Measurements from ENCODE around the gene PLOD2. TPM values are rescaled to one million over a fixed set of nuclear protein-coding genes. Genes with fewer than 3 reads are reported as not detected.

PLOD2 gene
- not detected for polyA plus RNA-seq (ENCODE audit: low read depth in 6 of 6)

- peaks cover 7 to 18% (median 8%) of the 10 kb centered on the region in 3 donors for H3K4me1 Mint-ChIP-seq
Observed at GRCh38 chr3:146160964-146161662, at the start of gene PLOD2. PLOD2 (minus strand) TSS chr3:146161184; CDS start chr3:146160989, 195 bp downstream.

GRCh38 chr3:146209371-146209770 is 48.4 kb upstream of the PLOD2 start:
- ATAC-seq (ENCODE audit: low read depth in 2 of 2) (no peak), DNase-seq (no peak)
- Mint-ChIP-seq H3K9me3 (peaks cover 0 to 2% (median 0%) of the 10 kb centered on the region in 7 donors), H3K27me3 (no peaks in the 10 kb centered on the region), H3K4me1 (no peaks in the 10 kb centered on the region), H3K27ac (no peak overlapping the region), H3K4me3 (no peak overlapping the region), H3K36me3 (no peaks in the 10 kb centered on the region)

More at GRCh38 chr3:146160964-146161662, at the start of gene PLOD2:
- Mint-ChIP-seq H3K36me3 (peaks cover 5 to 7% of the 10 kb centered on the region in 2 donors), H3K4me3 (peak within 1 kb of the TSS; percentile 51 to 89 (median 69)), H3K9me3 (peaks cover 0 to 4% (median 1%) of the 10 kb centered on the region in 7 donors), H3K27ac (no peak within 1 kb of the TSS), H3K27me3 (peaks cover 54 to 72% (median 66%) of the 10 kb centered on the region in 3 donors)
- ATAC-seq (ENCODE audit: low read depth in 2 of 2) (peak; percentile 32 to 60), DNase-seq (no peak)

GRCh38 chr3:146203776-146204175 is 42.8 kb upstream of the PLOD2 start:
- ATAC-seq (ENCODE audit: low read depth in 2 of 2): no peak
- DNase-seq: no peak
- no peaks in the 10 kb centered on the region for H3K27me3 Mint-ChIP-seq
- H3K36me3 Mint-ChIP-seq: no peaks in the 10 kb centered on the region
- peaks cover 0 to 2% (median 0%) of the 10 kb centered on the region in 7 donors for H3K9me3 Mint-ChIP-seq
- H3K27ac Mint-ChIP-seq: no peak overlapping the region
- H3K4me1 Mint-ChIP-seq: no peaks in the 10 kb centered on the region
- no peak overlapping the region for H3K4me3 Mint-ChIP-seq

GRCh38 chr3:146200461-146201220 is 39.7 kb upstream of the PLOD2 start:
- H3K4me1 Mint-ChIP-seq: no peaks in the 10 kb centered on the region
- H3K4me3 Mint-ChIP-seq: no peak overlapping the region

GRCh38 chr3:146199762-146200161 is 38.8 kb upstream of the PLOD2 start:
- H3K9me3 Mint-ChIP-seq: no peaks in the 10 kb centered on the region
- DNase-seq: no peak
- H3K4me3 Mint-ChIP-seq: no peak overlapping the region
- H3K4me1 Mint-ChIP-seq: no peaks in the 10 kb centered on the region
- no peaks in the 10 kb centered on the region for H3K27me3 Mint-ChIP-seq
- H3K27ac Mint-ChIP-seq: no peak overlapping the region
- ATAC-seq (ENCODE audit: low read depth in 2 of 2): no peak
- H3K36me3 Mint-ChIP-seq: no peaks in the 10 kb centered on the region

More at GRCh38 chr3:146200461-146201220, 39.7 kb upstream of the PLOD2 start:
- no peak for ATAC-seq (ENCODE audit: low read depth in 2 of 2)
- H3K27me3 Mint-ChIP-seq: no peaks in the 10 kb centered on the region
- H3K36me3 Mint-ChIP-seq: no peaks in the 10 kb centered on the region
- no peaks in the 10 kb centered on the region for H3K9me3 Mint-ChIP-seq
- DNase-seq: no peak
- no peak overlapping the region for H3K27ac Mint-ChIP-seq

- no peak for DNase-seq
- Mint-ChIP-seq H3K4me1 (no peaks in the 10 kb centered on the region), H3K27me3 (no peaks in the 10 kb centered on the region), H3K27ac (no peak overlapping the region), H3K36me3 (no peaks in the 10 kb centered on the region), H3K4me3 (no peak overlapping the region), H3K9me3 (no peaks in the 10 kb centered on the region)
- ATAC-seq (ENCODE audit: low read depth in 2 of 2): no peak
Observed at GRCh38 chr3:146196789-146197188, 35.8 kb upstream of the PLOD2 start.

GRCh38 chr3:146195605-146196004 is 34.6 kb upstream of the PLOD2 start:
- no peaks in the 10 kb centered on the region for H3K4me1 Mint-ChIP-seq
- H3K4me3 Mint-ChIP-seq: no peak overlapping the region
- H3K27me3 Mint-ChIP-seq: no peaks in the 10 kb centered on the region
- no peak for ATAC-seq (ENCODE audit: low read depth in 2 of 2)
- no peaks in the 10 kb centered on the region for H3K36me3 Mint-ChIP-seq
- no peak for DNase-seq
- H3K27ac Mint-ChIP-seq: no peak overlapping the region
- no peaks in the 10 kb centered on the region for H3K9me3 Mint-ChIP-seq

GRCh38 chr3:146195030-146195429 is 34.0 kb upstream of the PLOD2 start:
- no peak for DNase-seq
- no peak overlapping the region for H3K27ac Mint-ChIP-seq
- H3K4me3 Mint-ChIP-seq: no peak overlapping the region
- no peaks in the 10 kb centered on the region for H3K4me1 Mint-ChIP-seq
- H3K36me3 Mint-ChIP-seq: no peaks in the 10 kb centered on the region
- no peak for ATAC-seq (ENCODE audit: low read depth in 2 of 2)
- H3K9me3 Mint-ChIP-seq: no peaks in the 10 kb centered on the region
- H3K27me3 Mint-ChIP-seq: no peaks in the 10 kb centered on the region

GRCh38 chr3:146191051-146191450 is 30.1 kb upstream of the PLOD2 start:
- DNase-seq (no peak), ATAC-seq (ENCODE audit: low read depth in 2 of 2) (no peak)
- Mint-ChIP-seq H3K9me3 (no peaks in the 10 kb centered on the region), H3K27ac (no peak overlapping the region), H3K36me3 (no peaks in the 10 kb centered on the region), H3K4me3 (no peak overlapping the region), H3K27me3 (peaks cover 4 to 8% (median 6%) of the 10 kb centered on the region in 3 donors), H3K4me1 (no peaks in the 10 kb centered on the region)

- H3K27ac Mint-ChIP-seq: no peak overlapping the region
- no peaks in the 10 kb centered on the region for H3K4me1 Mint-ChIP-seq
- no peaks in the 10 kb centered on the region for H3K9me3 Mint-ChIP-seq
- H3K36me3 Mint-ChIP-seq: no peaks in the 10 kb centered on the region
- ATAC-seq (ENCODE audit: low read depth in 2 of 2) (peak; percentile 35 to 62), DNase-seq (peak; percentile 7)
- peaks cover 4 to 8% (median 6%) of the 10 kb centered on the region in 3 donors for H3K27me3 Mint-ChIP-seq
- H3K4me3 Mint-ChIP-seq: no peak overlapping the region
Observed at GRCh38 chr3:146189519-146190173, 28.7 kb upstream of the PLOD2 start.

GRCh38 chr3:146187334-146187950 is 26.5 kb upstream of the PLOD2 start:
- no peak for ATAC-seq (ENCODE audit: low read depth in 2 of 2)
- no peaks in the 10 kb centered on the region for H3K36me3 Mint-ChIP-seq
- H3K27me3 Mint-ChIP-seq: peaks cover 4 to 8% (median 6%) of the 10 kb centered on the region in 3 donors
- DNase-seq: no peak
- H3K27ac Mint-ChIP-seq: no peak overlapping the region
- H3K4me3 Mint-ChIP-seq: no peak overlapping the region
- peaks cover 0 to 2% (median 0%) of the 10 kb centered on the region in 7 donors for H3K9me3 Mint-ChIP-seq
- no peaks in the 10 kb centered on the region for H3K4me1 Mint-ChIP-seq

GRCh38 chr3:146184241-146185015 is 23.4 kb upstream of the PLOD2 start:
- Mint-ChIP-seq H3K9me3 (peaks cover 0 to 2% (median 0%) of the 10 kb centered on the region in 7 donors), H3K36me3 (no peaks in the 10 kb centered on the region), H3K4me3 (no peak overlapping the region), H3K27me3 (peaks cover 1 to 3% (median 2%) of the 10 kb centered on the region in 3 donors), H3K27ac (no peak overlapping the region), H3K4me1 (no peaks in the 10 kb centered on the region)
- ATAC-seq (ENCODE audit: low read depth in 2 of 2): no peak
- no peak for DNase-seq

GRCh38 chr3:146181216-146181615 is 20.2 kb upstream of the PLOD2 start:
- no peak overlapping the region for H3K4me3 Mint-ChIP-seq

More at GRCh38 chr3:146181216-146181615, 20.2 kb upstream of the PLOD2 start:
- ATAC-seq (ENCODE audit: low read depth in 2 of 2) (no peak), DNase-seq (no peak)
- Mint-ChIP-seq H3K27me3 (no peaks in the 10 kb centered on the region), H3K9me3 (peaks cover 0 to 2% (median 0%) of the 10 kb centered on the region in 7 donors), H3K4me1 (no peaks in the 10 kb centered on the region), H3K27ac (no peak overlapping the region), H3K36me3 (no peaks in the 10 kb centered on the region)

All from naive B cell (primary cell).